ENCODE results near the gene FHOD3. TPM values are rescaled to one million over a fixed set of nuclear protein-coding genes. Genes with fewer than 3 reads are reported as not detected.

FHOD3 gene
- total and polyA plus RNA-seq, 2 of the 8 experiments (the other 6 are each of a cell fraction or from before 2014, with no cell fraction given) = 9.7 to 10.5 TPM

- TF ChIP-seq CHD7 (IDR thresholded peaks at IDR 0.05; ENCODE audit: insufficient replicate concordance, low read length) (no peak), SP1 (IDR thresholded peaks at IDR 0.05; ENCODE audit: low read depth, low read length) (no peak), GTF2F1 (IDR thresholded peaks at IDR 0.05; ENCODE audit: borderline replicate concordance, low read depth, low read length) (no peak), KDM1A (IDR thresholded peaks at IDR 0.05; ENCODE audit: borderline replicate concordance, low read length) (no peak)
Measured at GRCh38 chr18:36374262-36374661, 76.7 kb downstream of the FHOD3 start (continued).
